WI38 (cell line): ENCODE measurements around the gene TMEM147.
A peak's percentile ranks its signal among the peaks of the same experiment; 100 is the strongest.

ENCODE experiments used
- H3K4me3 ChIP-seq: 2 replicates; pipeline ENCODE4 v1.5.1; 2011; ENCODE audit warnings: low read depth, mild to moderate bottlenecking, control low read depth, low read length
- CTCF ChIP-seq: IDR thresholded peaks from 2 replicates; pipeline ENCODE4 v1.5.1; 2012; ENCODE audit warnings: low read depth, mild to moderate bottlenecking, control low read depth, low read length

TMEM147 gene

GRCh38 chr19:35542209-35542608 is 3.2 kb upstream of the TMEM147 start:
- no peak for TF ChIP-seq CTCF
- H3K4me3 ChIP-seq: no peak overlapping the region

GRCh38 chr19:35543280-35544109 is 1.9 kb upstream of the TMEM147 start:
- TF ChIP-seq CTCF: no peak
- no peak overlapping the region for H3K4me3 ChIP-seq

GRCh38 chr19:35544110-35544802 is 1.2 kb upstream of the TMEM147 start:
- TF ChIP-seq CTCF: no peak
- H3K4me3 ChIP-seq: peak overlapping the region; percentile 87

- no peak for TF ChIP-seq CTCF
- peak overlapping the region; percentile 87 for H3K4me3 ChIP-seq
Measured at GRCh38 chr19:35545855-35546381, 492 bp downstream of the TMEM147 start.

GRCh38 chr19:35546532-35546931 is 1.1 kb downstream of the TMEM147 start:
- H3K4me3 ChIP-seq: peak overlapping the region; percentile 87
- TF ChIP-seq CTCF: no peak

GRCh38 chr19:35549174-35549788 is 3.9 kb downstream of the TMEM147 start:
- H3K4me3 ChIP-seq: no peak overlapping the region
- TF ChIP-seq CTCF: peak; percentile 63
